ENCODE data around the gene KCNG4.

Gene KCNG4

DNA sequence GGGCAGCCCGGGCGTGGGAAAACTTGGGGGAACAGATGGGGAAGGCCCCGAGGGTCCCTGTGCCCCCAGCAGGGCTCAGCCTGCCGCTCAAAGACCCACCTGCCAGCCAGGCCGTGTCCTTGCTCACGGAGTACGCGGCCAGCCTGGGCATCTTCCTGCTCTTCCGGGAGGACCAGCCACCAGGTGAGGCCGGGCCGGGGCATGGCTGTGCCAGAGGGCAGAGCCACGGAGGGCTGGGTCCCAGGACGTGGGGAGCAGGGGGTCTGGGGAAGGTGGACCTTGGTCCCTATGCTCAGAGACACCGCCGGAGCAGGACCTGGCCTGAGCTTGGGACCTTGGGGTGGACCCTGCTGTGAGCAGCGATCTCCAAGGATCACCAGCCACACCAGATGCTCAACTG lies 48.3 kb downstream of the KCNG4 start:
- H3K4me3 ChIP-seq (ENCODE audit: control insufficient read depth, low read depth, low read length): no peak overlapping the region
- TF ChIP-seq, protein P1, sequence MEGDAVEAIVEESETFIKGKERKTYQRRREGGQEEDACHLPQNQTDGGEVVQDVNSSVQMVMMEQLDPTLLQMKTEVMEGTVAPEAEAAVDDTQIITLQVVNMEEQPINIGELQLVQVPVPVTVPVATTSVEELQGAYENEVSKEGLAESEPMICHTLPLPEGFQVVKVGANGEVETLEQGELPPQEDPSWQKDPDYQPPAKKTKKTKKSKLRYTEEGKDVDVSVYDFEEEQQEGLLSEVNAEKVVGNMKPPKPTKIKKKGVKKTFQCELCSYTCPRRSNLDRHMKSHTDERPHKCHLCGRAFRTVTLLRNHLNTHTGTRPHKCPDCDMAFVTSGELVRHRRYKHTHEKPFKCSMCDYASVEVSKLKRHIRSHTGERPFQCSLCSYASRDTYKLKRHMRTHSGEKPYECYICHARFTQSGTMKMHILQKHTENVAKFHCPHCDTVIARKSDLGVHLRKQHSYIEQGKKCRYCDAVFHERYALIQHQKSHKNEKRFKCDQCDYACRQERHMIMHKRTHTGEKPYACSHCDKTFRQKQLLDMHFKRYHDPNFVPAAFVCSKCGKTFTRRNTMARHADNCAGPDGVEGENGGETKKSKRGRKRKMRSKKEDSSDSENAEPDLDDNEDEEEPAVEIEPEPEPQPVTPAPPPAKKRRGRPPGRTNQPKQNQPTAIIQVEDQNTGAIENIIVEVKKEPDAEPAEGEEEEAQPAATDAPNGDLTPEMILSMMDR (conservative IDR thresholded peaks at IDR 0.05; ENCODE audit: control insufficient read depth, insufficient read depth, low read depth, low read length): no peak
- no peak for DNase-seq (ENCODE audit: low read depth)

DNA sequence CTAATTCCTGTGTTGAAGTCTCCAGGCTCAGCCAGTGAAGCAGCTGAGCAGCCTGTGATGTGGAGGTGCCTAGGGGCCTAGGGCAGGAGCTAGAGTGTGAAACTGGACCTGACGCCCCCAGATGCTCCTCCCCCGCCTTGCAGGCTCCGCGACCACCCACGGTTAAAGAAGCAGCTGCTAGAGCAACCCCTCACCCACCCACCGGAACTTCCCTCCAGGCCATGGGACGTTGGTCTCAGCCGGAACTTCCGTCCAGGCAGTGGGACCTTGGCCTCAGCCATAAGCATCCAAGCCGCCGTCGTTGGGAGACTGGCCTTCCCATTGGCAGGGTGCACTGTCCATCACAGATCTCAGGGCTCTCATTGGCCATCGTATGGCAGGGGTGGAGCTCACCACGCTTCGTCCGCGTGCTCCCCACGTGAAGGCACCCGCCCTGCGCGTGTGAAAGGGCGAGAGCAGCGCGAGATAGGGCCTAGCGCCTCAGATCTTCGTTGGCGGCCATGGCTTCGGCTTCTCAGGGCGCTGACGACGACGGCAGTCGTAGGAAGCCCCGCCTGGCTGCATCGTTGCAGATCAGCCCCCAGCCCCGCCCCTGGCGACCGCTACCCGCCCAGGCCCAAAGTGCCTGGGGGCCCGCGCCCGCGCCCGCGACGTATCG lies 49.0 kb downstream of the KCNG4 start, which contains the start of gene ADAD2:
Gene ADAD2, plus strand, starts transcription at position 427 of the 658 bp plus-strand sequence. Its CDS starts 74 bp downstream, at position 501.
- TF ChIP-seq, protein P1 (conservative IDR thresholded peaks at IDR 0.05; ENCODE audit: control insufficient read depth, insufficient read depth, low read depth, low read length): no peak
- no peak within 1 kb of the TSS for H3K4me3 ChIP-seq (ENCODE audit: control insufficient read depth, low read depth, low read length)
- no peak for DNase-seq (ENCODE audit: low read depth)

DNA sequence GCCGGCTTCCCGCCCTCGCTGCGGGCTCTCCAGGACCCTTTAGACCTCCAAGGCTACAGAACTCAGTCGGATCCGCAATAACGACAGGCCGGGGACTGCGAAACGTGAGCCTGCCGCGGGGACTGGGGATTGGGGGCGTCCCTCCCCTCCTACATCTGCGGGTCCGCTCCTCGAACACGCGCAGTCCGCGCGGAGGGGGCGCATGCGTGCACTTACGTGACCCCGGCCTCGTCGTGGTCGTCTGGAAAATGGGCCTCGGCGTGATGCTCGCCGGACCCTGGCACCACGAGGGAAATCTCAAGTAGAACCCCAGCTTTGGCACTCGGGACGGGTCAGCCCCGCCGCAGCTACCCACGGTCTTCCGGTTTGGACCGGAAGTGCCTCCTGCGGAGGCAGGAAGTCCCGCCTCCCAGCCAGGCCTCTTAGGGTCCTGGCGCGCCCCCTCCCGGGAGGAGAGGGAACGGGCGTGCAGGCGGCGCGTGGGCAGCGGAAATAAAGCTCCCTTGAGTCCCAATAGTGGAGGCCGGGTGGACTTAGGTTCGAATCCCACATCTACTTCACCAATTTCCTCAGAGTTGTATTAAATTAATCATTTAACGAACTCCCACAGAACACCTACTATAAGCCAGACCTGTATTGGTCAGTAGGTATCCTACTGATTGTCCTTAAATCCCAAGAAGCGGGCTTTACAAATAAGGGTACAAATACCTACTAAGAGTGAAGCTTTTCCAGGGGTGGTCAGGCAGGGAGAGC lies 53.0 kb downstream of the KCNG4 start, which contains the start of gene TAF1C:
Gene TAF1C, minus strand, starts transcription at position 373 of the 753 bp plus-strand sequence. CDS start 2,069 bp downstream, outside the sequence.
- TF ChIP-seq, protein P1 (conservative IDR thresholded peaks at IDR 0.05; ENCODE audit: control insufficient read depth, insufficient read depth, low read depth, low read length): peak; percentile 75
- peak; percentile 94 for DNase-seq (ENCODE audit: low read depth)
- H3K4me3 ChIP-seq (ENCODE audit: control insufficient read depth, low read depth, low read length): peak within 1 kb of the TSS; percentile 93

DNA sequence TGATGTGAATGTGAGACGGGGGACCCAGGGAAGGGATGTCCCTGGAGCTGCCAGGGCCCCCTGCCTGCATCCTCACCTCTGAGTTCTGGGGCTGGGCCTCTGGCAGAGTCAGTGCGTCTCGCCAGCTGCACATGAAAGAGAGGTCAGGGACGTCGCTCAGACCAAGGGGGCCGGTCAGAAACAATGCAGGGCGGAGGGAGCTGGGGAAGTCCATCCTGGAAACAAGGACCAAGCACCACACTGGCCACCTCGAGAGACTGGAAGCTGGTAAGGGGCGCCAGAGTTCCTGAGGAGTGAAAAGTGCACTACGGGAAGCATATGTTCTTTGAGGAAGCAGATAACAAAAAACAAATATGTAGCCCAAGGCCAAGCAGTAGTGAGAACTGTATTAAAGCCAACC lies 55.0 kb downstream of the KCNG4 start:
- TF ChIP-seq, protein P1 (conservative IDR thresholded peaks at IDR 0.05; ENCODE audit: control insufficient read depth, insufficient read depth, low read depth, low read length): no peak

DNA sequence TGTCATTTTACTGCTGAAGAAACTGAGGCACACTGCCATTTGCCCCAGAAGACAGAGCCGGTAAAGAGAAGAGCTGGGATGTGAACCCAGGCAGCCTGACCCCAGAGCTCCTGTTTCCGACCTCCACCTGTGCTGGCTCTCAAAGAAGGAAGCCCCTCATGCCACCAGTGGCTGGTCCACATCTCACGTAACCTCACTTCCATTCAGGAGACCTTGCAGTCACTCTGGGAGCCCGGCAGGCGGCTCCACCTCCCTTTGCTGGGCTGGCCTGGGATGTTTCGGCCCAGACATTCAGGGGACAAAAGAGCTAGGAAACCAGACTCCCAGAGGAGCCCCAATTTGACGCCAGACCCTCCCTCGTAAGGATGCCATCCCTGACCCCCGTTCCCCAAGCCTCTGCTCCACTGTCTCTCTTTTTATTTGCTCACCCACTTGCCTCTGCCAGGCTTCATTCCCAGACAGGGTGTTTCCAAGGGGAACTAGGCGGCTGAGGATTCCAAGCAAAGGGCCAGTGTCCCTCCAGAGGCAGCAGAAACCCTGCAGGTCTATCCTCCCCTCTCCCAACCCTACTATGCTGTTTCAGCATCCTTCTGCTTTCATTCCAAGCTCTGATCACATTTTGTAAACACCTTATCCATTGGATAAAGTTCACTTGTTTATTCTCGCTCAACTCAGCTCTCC lies 55.8 kb downstream of the KCNG4 start:
- TF ChIP-seq, protein P1 (conservative IDR thresholded peaks at IDR 0.05; ENCODE audit: control insufficient read depth, insufficient read depth, low read depth, low read length): peak; percentile 37
- no peak overlapping the region for H3K4me3 ChIP-seq (ENCODE audit: control insufficient read depth, low read depth, low read length)
- DNase-seq (ENCODE audit: low read depth): no peak

More for the DNA sequence above, 55.0 kb downstream of the KCNG4 start:
- DNase-seq (ENCODE audit: low read depth): no peak
- no peak overlapping the region for H3K4me3 ChIP-seq (ENCODE audit: control insufficient read depth, low read depth, low read length)

DNA sequence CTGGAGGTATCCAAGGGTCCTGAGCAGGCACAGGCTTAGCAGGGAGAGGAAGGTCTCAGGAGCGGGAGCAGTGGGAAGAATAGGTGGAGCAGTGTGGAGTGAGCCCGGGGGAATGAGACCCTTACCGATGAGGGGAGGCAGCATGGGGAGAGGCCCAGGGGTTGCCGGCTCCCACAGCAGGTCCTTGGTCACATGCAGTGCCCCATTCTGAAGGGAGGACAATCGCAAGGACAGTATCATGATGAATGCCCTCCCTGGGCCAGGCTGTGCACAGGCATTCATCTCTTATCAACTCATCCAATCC lies 56.3 kb downstream of the KCNG4 start:
- no peak overlapping the region for H3K4me3 ChIP-seq (ENCODE audit: control insufficient read depth, low read depth, low read length)
- TF ChIP-seq, protein P1 (conservative IDR thresholded peaks at IDR 0.05; ENCODE audit: control insufficient read depth, insufficient read depth, low read depth, low read length): no peak
- no peak for DNase-seq (ENCODE audit: low read depth)

Data from fibroblast of mammary gland (primary cell).